ENCODE data around the gene MIER2.
A peak's percentile ranks its signal among the peaks of the same experiment; 100 is the strongest.
"Not testable (repeated sequence)": the region's sequence is repeated elsewhere in the genome, so short reads cannot be mapped to it uniquely, and the experiment has no call there.

Gene MIER2, protein sequence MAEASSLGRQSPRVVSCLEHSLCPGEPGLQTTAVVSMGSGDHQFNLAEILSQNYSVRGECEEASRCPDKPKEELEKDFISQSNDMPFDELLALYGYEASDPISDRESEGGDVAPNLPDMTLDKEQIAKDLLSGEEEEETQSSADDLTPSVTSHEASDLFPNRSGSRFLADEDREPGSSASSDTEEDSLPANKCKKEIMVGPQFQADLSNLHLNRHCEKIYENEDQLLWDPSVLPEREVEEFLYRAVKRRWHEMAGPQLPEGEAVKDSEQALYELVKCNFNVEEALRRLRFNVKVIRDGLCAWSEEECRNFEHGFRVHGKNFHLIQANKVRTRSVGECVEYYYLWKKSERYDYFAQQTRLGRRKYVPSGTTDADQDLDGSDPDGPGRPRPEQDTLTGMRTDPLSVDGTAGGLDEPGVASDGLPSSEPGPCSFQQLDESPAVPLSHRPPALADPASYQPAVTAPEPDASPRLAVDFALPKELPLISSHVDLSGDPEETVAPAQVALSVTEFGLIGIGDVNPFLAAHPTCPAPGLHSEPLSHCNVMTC

DNA sequence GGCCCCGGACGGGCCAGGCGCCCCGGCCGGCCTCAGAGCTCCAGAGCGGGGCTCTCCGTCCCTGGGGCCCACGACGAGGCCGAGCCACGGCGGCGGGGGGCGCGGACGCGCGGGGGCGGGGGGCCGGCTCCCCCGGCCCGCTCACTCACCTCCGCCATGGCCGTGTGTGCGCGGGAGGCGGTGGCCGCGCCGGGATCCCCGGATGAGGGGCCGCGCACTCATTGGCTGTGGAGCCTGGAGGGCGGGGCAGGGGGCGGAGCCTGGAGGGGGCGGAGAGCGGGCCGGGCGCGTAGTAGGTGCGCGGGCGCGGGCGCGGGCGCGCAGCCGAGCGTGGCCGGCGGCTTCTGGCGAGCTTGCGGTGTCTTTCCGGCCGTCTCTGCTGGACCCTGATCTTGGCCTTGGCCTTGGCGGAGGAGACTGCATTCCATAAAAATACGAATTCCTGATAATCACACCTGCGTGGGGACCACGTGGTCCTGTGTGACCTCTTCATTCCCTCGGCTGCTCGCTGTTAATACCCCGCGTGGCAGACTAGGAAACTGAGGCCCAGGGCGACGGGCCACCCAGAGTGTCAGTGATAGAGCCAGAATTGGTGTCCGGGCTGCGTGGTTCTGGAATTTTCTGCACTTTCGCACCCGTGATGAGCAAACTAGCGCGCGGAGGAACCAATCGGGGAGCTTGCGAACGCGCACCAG lies at the start of gene MIER2:
Gene MIER2 (minus strand): TSS at position 172 of the 695 bp plus-strand sequence. CDS start 14 bp downstream, at position 158.
- H3K4me3 Mint-ChIP-seq: peak within 1 kb of the TSS; percentile 83 to 92
- peaks cover 0 to 8% of the 10 kb centered on the region in 2 donors for H3K9me3 Mint-ChIP-seq
- ATAC-seq: peak; percentile 95
- DNase-seq: peak; percentile 92 to 96
- peaks cover 51% of the 10 kb centered on the region for H3K4me1 Mint-ChIP-seq
- H3K27me3 Mint-ChIP-seq: peaks cover 17% of the 10 kb centered on the region
- H3K27ac Mint-ChIP-seq: peak within 1 kb of the TSS; percentile 79 to 90

DNA sequence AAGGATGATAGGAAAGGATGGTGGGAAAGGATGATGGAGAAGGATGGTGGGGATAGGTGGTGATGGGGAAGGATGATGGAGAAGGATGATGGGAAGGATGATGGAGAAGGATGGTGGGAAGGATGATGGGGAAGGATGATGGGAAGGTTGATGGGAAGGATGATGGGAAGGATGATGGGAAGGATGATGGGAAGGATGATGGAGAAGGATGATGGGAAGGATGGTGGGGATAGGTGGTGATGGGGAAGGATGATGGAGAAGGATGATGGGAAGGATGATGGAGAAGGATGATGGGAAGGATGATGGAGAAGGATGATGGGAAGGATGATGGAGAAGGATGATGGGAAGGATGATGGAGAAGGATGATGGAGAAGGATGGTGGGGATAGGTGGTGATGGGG lies 49.0 kb upstream of the MIER2 start:
- H3K4me1 Mint-ChIP-seq, H3K4me3 Mint-ChIP-seq, H3K27ac Mint-ChIP-seq, DNase-seq, ATAC-seq: not testable (repeated sequence)
- H3K9me3 Mint-ChIP-seq: peaks cover 14 to 26% of the 10 kb centered on the region in 2 donors
- peaks cover 15% of the 10 kb centered on the region for H3K27me3 Mint-ChIP-seq

DNA sequence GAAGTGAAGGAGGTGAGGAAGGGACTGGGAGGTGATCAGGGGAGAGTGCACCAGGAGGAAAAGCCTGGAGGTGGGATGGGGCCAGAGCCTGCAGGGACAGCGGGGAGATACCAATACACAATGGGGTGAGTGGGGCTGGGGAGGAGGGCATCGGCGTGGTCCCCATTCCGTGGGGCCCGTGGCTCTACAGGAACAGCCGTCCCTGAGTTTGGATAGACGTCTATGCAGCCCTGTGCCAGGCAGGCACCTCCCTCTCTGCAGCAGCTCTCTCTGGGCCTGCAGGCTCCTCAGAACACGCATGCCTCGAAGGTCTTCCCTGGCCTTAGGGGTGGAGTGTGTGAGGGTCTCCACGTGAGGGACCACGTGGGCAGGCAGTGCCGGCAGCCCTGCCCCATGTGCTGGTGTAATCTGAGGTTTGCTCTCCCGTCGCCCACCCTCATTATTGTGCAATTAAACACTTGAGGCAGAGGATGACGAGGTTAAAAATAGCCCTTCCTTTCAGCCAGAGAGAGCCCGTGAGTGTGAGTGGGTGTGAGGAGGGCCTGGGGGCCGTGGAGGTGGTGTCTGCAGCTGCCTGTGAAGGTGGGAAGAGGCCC lies 47.9 kb upstream of the MIER2 start:
- DNase-seq: no peak
- H3K27ac Mint-ChIP-seq: peak overlapping the region in 1 of 2 donors; percentile 16
- peaks cover 14 to 26% of the 10 kb centered on the region in 2 donors for H3K9me3 Mint-ChIP-seq
- H3K27me3 Mint-ChIP-seq: peaks cover 26% of the 10 kb centered on the region
- H3K4me3 Mint-ChIP-seq: no peak overlapping the region
- no peak for ATAC-seq
- peaks cover 8% of the 10 kb centered on the region for H3K4me1 Mint-ChIP-seq

DNA sequence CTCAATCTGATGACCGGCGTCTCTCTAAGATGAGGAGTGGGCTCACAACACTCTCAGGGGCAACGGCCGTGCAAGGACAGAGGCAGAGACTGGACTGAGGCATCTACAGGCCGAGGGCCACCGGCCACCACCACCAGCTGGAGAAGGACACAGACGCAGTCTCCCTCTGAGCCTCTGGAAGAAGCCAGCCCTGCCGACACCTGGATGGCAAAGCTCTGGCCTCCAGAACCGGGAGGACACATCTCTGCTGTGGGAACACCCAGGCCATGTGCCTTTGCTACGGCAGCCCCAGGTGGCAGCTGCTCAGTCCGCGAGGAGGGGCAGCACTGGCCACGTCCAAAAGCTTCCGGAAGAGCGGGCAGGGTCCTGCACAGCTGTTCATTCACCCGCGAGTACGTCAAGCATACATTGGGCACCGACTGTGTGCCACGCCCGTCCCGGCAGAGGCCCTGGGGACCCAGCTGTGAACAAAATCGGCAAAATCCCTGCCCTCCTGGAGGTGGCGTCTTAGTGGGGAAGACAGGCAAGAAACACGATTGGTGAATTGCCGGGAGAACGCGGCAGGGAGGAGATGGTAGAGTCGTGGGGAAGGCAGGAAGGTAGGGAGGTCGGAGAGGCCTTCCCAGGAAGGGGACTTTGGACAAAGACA lies 47.3 kb upstream of the MIER2 start:
- Mint-ChIP-seq H3K9me3 (peaks cover 14 to 26% of the 10 kb centered on the region in 2 donors), H3K4me1 (peaks cover 8% of the 10 kb centered on the region), H3K27ac (no peak overlapping the region), H3K27me3 (peaks cover 30% of the 10 kb centered on the region), H3K4me3 (no peak overlapping the region)
- DNase-seq: no peak
- no peak for ATAC-seq

DNA sequence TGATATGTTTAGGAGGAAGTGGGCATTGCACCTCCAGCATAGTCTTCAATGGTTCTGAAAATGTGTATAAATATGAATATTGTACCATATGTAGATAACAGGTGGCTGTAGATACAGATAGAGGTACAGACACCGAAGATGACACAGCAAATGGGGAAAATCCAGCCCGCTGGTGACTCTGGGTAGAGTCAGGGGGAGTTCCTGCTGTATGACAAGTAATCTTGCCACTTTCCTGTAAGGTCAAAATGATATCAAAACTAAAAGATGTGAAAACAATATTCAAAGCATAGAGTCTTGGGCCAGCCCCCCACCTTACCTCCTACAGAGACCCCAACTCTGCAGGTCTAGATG lies 46.6 kb upstream of the MIER2 start:
- Mint-ChIP-seq H3K27me3 (peaks cover 35% of the 10 kb centered on the region), H3K27ac (no peak overlapping the region), H3K4me3 (no peak overlapping the region), H3K4me1 (peaks cover 8% of the 10 kb centered on the region), H3K9me3 (peaks cover 14 to 26% of the 10 kb centered on the region in 2 donors)
- ATAC-seq (no peak), DNase-seq (no peak)

DNA sequence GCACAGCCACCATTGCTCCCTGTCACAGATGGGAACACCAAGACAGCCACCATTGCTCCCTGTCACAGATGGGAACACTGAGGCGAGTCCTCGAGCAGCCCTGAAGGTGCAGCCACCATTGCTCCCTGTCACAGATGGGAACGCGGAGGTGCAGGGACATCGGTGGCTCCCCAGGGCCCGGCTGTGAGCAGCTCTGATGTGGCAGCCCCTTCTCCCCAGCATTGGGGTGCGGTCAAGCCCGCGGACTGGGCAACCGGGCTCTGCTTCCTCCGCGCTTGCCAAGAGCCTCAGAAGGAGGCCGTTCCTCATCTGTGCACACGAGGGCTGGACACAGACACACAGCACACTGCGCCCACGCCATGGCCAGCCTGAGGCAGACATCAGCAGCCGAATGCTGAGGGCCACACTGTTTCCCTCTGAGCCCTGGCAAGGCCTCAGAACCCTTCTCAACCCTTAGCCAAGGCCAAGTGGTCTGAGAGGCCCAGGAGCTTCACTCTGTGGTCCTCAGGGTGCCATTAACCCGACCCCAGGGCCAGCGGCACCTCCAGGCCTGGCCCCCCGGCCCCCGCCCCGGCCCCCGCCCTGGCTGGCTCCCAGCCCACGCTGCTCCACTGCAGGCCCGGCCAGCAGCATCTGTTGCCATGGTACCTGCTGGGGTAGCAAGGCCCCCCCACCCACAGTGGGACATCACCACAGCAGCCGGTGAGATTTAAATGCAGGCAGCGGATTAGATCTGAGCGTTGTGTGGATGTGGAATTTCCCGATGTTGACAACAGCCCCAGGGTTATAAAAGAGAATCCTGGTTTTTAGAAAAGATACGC lies 46.0 kb upstream of the MIER2 start:
- H3K27me3 Mint-ChIP-seq: peaks cover 41% of the 10 kb centered on the region
- H3K4me3 Mint-ChIP-seq: no peak overlapping the region

DNA sequence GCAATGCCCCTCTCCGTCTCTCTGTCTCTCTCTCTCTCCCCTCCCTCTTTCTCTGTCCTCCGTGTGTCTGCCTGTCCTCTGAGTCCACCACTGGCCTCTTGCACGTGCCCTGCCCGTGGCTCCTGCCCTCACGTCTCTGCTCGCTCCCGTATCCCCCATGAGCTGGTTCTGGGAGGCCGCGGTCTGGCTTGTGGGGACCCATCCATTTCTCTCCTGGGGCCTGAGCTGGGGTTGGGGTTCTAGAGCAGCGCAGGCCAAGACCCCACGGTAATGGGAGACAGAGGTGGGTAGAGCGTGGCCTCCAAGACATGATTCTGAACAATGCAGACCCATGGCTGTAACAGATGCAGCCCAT lies 45.3 kb upstream of the MIER2 start:
- ATAC-seq (no peak), DNase-seq (no peak)
- peaks cover 48% of the 10 kb centered on the region for H3K27me3 Mint-ChIP-seq
- H3K4me1 Mint-ChIP-seq: peaks cover 8% of the 10 kb centered on the region
- H3K9me3 Mint-ChIP-seq: peaks cover 6 to 14% of the 10 kb centered on the region in 2 donors
- no peak overlapping the region for H3K27ac Mint-ChIP-seq
- no peak overlapping the region for H3K4me3 Mint-ChIP-seq

More for the DNA sequence above, 46.0 kb upstream of the MIER2 start:
- H3K4me1 Mint-ChIP-seq: peaks cover 8% of the 10 kb centered on the region
- H3K27ac Mint-ChIP-seq: no peak overlapping the region
- no peak for DNase-seq
- peaks cover 10 to 21% of the 10 kb centered on the region in 2 donors for H3K9me3 Mint-ChIP-seq
- ATAC-seq: no peak

DNA sequence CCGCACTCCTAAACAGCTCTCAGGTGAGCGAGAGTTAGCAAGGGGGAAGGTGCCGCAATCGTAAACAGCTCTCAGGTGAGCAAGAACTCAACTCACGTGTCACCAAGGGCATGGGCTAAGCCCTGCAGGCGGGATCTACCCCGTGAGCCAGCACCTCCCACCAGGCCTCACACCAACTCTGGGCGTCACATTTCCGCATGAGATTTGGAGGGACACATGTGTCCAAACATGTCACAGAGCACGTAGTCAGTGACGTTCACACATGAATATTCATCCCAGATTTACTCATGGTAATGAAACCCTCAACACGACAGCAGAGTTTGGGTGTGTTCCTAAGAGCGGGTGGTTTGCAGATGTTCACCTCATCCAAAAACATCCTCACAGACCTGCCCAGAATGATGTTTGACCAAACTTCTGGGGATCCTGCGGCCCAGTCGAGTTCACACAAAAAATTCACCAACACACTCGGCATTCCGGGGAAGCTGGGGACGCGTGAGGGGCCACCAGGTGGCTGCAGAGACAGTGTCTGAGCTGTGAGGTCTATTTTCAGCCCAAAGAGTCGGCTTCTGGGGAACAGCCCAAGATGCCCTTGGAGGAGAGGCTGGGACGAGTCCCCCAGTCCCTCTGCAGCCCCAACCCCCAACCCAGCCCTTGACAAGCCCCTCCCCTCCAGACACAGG lies 44.8 kb upstream of the MIER2 start:
- Mint-ChIP-seq H3K4me1 (peaks cover 11% of the 10 kb centered on the region), H3K4me3 (no peak overlapping the region), H3K27ac (no peak overlapping the region), H3K9me3 (peaks cover 6 to 11% of the 10 kb centered on the region in 2 donors), H3K27me3 (peaks cover 53% of the 10 kb centered on the region)
- DNase-seq (no peak), ATAC-seq (no peak)

DNA sequence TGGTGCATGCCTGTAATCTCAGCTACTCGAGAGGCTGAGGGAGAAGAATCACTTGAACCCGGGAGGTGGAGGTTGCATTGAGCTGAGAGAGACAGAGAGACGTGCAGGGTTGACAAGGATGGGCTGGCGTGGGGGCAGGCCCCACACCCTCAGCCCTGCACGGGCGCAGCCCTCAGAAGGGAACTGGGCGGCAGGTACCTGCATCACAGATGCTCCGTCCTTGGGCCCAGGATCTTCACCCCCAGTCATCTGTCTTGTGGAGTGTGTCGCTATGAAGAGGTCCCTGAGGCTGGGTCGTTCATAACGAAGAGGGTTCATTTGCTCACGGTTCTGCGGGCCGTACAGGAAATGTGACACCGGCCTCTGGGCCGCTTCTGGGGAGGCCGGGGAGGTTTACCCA lies 44.1 kb upstream of the MIER2 start:
- H3K4me3 Mint-ChIP-seq: no peak overlapping the region
- peaks cover 18% of the 10 kb centered on the region for H3K4me1 Mint-ChIP-seq
- no peak for ATAC-seq
- no peak for DNase-seq
- no peak overlapping the region for H3K27ac Mint-ChIP-seq
- peaks cover 6 to 10% of the 10 kb centered on the region in 2 donors for H3K9me3 Mint-ChIP-seq
- H3K27me3 Mint-ChIP-seq: peaks cover 60% of the 10 kb centered on the region

DNA sequence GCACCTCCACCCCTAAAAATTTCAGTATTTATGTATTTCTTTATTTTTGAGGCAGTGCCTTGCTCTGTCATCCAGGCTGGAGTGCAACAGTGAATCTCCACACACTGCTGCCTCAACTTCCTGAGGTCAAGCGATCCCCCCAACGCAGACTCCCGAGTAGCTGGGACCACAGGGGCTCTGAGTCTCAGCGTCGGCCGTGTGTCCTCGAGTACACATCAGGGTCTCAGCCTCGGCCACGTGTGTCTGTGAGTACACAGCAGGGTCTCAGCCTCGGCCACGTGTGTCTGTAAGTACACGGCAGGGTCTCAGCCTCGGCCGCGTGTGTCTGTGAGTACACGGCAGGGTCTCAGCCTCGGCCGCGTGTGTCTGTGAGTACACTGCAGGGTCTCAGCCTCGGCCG lies 43.2 kb upstream of the MIER2 start:
- peaks cover 65% of the 10 kb centered on the region for H3K27me3 Mint-ChIP-seq
- H3K4me3 Mint-ChIP-seq: no peak overlapping the region
- no peak for DNase-seq
- H3K9me3 Mint-ChIP-seq: peaks cover 0 to 1% of the 10 kb centered on the region in 2 donors
- ATAC-seq: no peak
- H3K27ac Mint-ChIP-seq: no peak overlapping the region
- H3K4me1 Mint-ChIP-seq: peaks cover 23% of the 10 kb centered on the region

DNA sequence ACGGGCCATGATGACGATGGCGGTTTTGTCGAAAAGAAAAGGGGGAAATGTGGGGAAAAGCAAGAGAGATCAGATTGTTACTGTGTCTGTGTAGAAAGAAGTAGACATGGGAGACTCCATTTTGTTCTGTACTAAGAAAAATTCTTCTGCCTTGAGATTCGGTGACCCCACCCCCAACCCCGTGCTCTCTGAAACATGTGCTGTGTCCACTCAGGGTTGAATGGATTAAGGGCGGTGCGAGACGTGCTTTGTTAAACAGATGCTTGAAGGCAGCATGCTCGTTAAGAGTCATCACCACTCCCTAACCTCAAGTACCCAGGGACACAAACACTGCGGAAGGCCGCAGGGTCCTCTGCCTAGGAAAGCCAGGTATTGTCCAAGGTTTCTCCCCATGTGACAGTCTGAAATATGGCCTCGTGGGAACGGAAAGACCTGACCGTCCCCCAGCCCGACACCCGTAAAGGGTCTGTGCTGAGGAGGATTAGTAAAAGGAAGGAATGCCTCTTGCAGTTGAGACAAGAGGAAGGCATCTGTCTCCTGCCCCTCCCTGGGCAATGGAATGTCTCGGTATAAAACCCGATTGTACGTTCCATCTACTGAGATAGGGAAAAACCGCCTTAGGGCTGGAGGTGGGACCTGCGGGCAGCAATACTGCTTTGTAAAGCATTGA lies 42.2 kb upstream of the MIER2 start:
- not testable (repeated sequence) for H3K9me3 Mint-ChIP-seq, H3K4me3 Mint-ChIP-seq, H3K27ac Mint-ChIP-seq, DNase-seq, ATAC-seq
- H3K4me1 Mint-ChIP-seq: peaks cover 24% of the 10 kb centered on the region
- H3K27me3 Mint-ChIP-seq: peaks cover 65% of the 10 kb centered on the region

DNA sequence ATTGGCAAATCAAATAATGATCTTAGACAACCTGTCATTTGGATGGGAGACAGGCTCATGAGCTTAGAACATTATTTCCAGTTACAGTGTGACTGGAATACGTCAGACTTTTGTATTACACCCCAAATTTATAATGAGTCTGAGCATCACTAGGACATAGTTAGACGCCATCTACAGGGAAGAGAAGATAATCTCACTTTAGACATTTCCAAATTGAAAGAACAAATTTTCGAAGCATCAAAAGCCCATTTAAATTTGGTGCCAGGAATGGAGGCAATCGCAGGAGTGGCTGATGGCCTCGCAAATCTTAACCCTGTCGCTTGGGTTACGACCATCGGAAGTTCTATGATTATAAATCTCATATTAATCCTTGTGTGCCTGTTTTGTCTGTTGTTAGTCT lies 41.6 kb upstream of the MIER2 start:
- H3K4me3 Mint-ChIP-seq, ATAC-seq, H3K9me3 Mint-ChIP-seq, H3K27ac Mint-ChIP-seq, DNase-seq: not testable (repeated sequence)
- Mint-ChIP-seq H3K27me3 (peaks cover 65% of the 10 kb centered on the region), H3K4me1 (peaks cover 24% of the 10 kb centered on the region)

DNA sequence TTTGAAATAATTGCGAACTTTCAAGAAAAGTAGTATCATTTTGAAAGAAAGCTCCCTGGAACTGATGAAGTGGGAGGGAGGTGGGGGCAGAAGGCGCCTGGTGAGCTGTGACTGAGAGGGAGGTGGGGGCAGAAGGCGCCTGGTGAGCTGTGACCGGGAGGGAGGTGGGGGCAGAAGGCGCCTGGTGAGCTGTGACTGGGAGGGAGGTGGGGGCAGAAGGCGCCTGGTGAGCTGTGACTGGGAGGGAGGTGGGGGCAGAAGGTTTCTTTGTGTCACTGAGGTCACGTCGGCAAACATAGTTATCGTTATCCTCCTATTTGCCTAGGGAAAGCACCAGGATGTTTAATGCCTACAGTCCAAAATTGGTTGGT lies 40.2 kb upstream of the MIER2 start:
- H3K4me1 Mint-ChIP-seq: peaks cover 24% of the 10 kb centered on the region
- DNase-seq (no peak), ATAC-seq (no peak)
- H3K27me3 Mint-ChIP-seq: peaks cover 71% of the 10 kb centered on the region
- no peaks in the 10 kb centered on the region for H3K9me3 Mint-ChIP-seq
- no peak overlapping the region for H3K4me3 Mint-ChIP-seq
- no peak overlapping the region for H3K27ac Mint-ChIP-seq

All from stimulated activated naive CD8-positive, alpha-beta T cell treated with anti-CD3 and anti-CD28 coated beads, Interleukin-15, amount 100 ng/mL, for 72 hours (primary cell).